Keratinocyte (primary cell): Measurements from ENCODE around the gene CNTNAP2. TPM values are rescaled to one million over a fixed set of nuclear protein-coding genes. Genes with fewer than 3 reads are reported as not detected.

Experiments
- DNase-seq: peaks from one replicate; pipeline ENCODE4 v3.0.0-alpha.2; 2011; ENCODE audit warnings: low read depth, missing footprints, low spot score
- FAIRE-seq: peaks from 2 replicates; lab custom pipeline; 2011; peaks lifted over from hg19 to GRCh38; lab: Jason Lieb, UNC
- H2AFZ ChIP-seq: 2 replicates; pipeline ENCODE4 v1.6.0; 2012; ENCODE audit warnings: low read length, control low read depth, inconsistent platforms; ENCODE audit not compliant: control insufficient read depth
- H3K27ac ChIP-seq: 2 replicates; pipeline ENCODE4 v1.5.1; 2011; ENCODE audit warnings: low read length; ENCODE audit not compliant: control insufficient read depth, insufficient read depth
- H3K27me3 ChIP-seq: 3 replicates; pipeline ENCODE4 v1.6.0; 2011; ENCODE audit warnings: low read length; ENCODE audit not compliant: control insufficient read depth, insufficient read depth; ENCODE audit errors: extremely low read depth
- H3K36me3 ChIP-seq, 2 experiments: 2 replicates in 1 of 2; 3 replicates in 1 of 2; pipeline ENCODE4 v1.5.1; 2011; ENCODE audit warnings: low read length in 2 of 2, mild to moderate bottlenecking in 1 of 2; ENCODE audit not compliant: control insufficient read depth in 2 of 2, insufficient read depth in 2 of 2; ENCODE audit errors: extremely low read depth in 1 of 2
- H3K4me1 ChIP-seq: 3 replicates; pipeline ENCODE4 v1.5.1; 2011; ENCODE audit warnings: low read length; ENCODE audit not compliant: control insufficient read depth, insufficient read depth; ENCODE audit errors: extremely low read depth
- H3K4me2 ChIP-seq: 3 replicates; pipeline ENCODE4 v1.6.0; 2011; ENCODE audit warnings: low read depth, low read length; ENCODE audit not compliant: control insufficient read depth, insufficient read depth; ENCODE audit errors: extremely low read depth
- H3K4me3 ChIP-seq, 3 experiments: fragments of 200-600 bp in 1 of 3; sonication (generic) in 1 of 3; 2 replicates in 2 of 3; 3 replicates in 1 of 3; pipeline ENCODE4 v1.5.1; 2011 to 2016; ENCODE audit warnings: low read length in 3 of 3, mild to moderate bottlenecking in 3 of 3, control low read depth in 2 of 3, inconsistent platforms in 1 of 3, low read depth in 1 of 3, mixed read lengths in 1 of 3, mixed run types in 1 of 3, moderate library complexity in 1 of 3; ENCODE audit not compliant: control insufficient read depth in 2 of 3, insufficient read depth in 2 of 3; ENCODE audit errors: extremely low read depth in 1 of 3
- H3K79me2 ChIP-seq: 2 replicates; pipeline ENCODE4 v1.6.0; 2012; ENCODE audit warnings: low read length; ENCODE audit not compliant: control insufficient read depth, insufficient read depth
- H3K9ac ChIP-seq: 3 replicates; pipeline ENCODE4 v1.6.0; 2011; ENCODE audit warnings: low read length; ENCODE audit not compliant: control insufficient read depth, insufficient read depth; ENCODE audit errors: extremely low read depth
- H3K9me1 ChIP-seq: 3 replicates; pipeline ENCODE4 v1.6.0; 2011; ENCODE audit warnings: low read length; ENCODE audit not compliant: control insufficient read depth, insufficient read depth; ENCODE audit errors: extremely low read depth
- H3K9me3 ChIP-seq: 2 replicates; pipeline ENCODE4 v1.5.1; 2012; ENCODE audit warnings: low read depth, low read length; ENCODE audit not compliant: control insufficient read depth
- H4K20me1 ChIP-seq: 3 replicates; pipeline ENCODE4 v1.6.0; 2011; ENCODE audit warnings: low read length; ENCODE audit not compliant: control insufficient read depth, insufficient read depth; ENCODE audit errors: extremely low read depth
- EZH2 ChIP-seq: IDR thresholded peaks from one replicate; pipeline ENCODE4 v1.6.1; 2012; ENCODE audit warnings: inconsistent platforms, mild to moderate bottlenecking, low read length, moderate library complexity
- dilution Hi-C: fragments of 300-500 bp; cut with MboI; formaldehyde crosslinking; loops from one replicate; pipeline ENCODE4 v1.7.0; 2020; ENCODE audit warnings: low sequenced_read_pairs; ENCODE audit not compliant: extremely low pct_ligation_motif_present
- polyA plus RNA-seq, 5 experiments: library from polyadenylated mRNA; depleted of rRNA in 3 of 5; stranded (reverse) in 3 of 5; stranded (forward) in 1 of 5; unstranded in 1 of 5; fragments of >200 nt; gene quantifications; 1 replicate in 1 of 5; 2 replicates in 3 of 5; 3 replicates in 1 of 5; pipeline versions ENCODE4 v1.2.1 to v1.2.3, GENCODE V29; 2011 to 2012; ENCODE audit warnings: missing spikeins in 2 of 5, low read depth in 1 of 5, low replicate concordance in 1 of 5
- TF ChIP-seq, protein P1 (sequence below), 3 experiments: IDR thresholded peaks in 1 of 3; conservative IDR thresholded peaks in 1 of 3; optimal IDR thresholded peaks in 1 of 3; 2 replicates in 2 of 3; 3 replicates in 1 of 3; pipeline versions ENCODE3 to v1.5.1; 2011; ENCODE audit warnings: low read length in 3 of 3, mild to moderate bottlenecking in 3 of 3, moderate library complexity in 2 of 3, control low read depth in 1 of 3, inconsistent platforms in 1 of 3; ENCODE audit not compliant: insufficient read depth in 2 of 3; ENCODE audit errors: extremely low read depth in 1 of 3

CNTNAP2 gene
- polyA plus RNA-seq, 1 donor (not counting 4 experiments of a cell fraction or from before 2014, with no cell fraction given), result 1.4 TPM

DNA sequence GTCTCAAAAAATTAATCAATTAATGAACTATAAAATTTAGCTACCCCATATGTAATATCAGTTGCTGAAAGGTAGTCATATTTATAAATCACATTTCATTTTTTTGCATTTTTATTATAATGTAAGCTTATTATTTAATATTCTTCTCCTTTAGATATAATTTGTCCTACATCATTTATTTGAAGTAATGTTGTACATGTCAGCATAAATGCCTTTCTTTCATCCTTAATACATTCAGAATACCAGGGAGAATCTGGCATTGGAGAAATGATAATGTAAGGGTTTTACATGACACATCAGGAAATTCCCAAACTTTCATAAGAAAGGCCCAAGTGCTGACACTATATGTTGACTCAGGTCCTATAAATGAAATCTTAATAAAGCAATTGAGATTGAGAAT, 742.1 kb downstream of the CNTNAP2 start:
- Histone ChIP-seq H4K20me1 (no peaks in the 10 kb centered on the region), H2AFZ (no peak overlapping the region), H3K4me3 (no peak overlapping the region), H3K4me1 (no peaks in the 10 kb centered on the region), H3K4me2 (no peak overlapping the region), H3K79me2 (no peaks in the 10 kb centered on the region), H3K9ac (no peak overlapping the region), H3K9me1 (no peaks in the 10 kb centered on the region), H3K27ac (no peak overlapping the region), H3K36me3 (no peaks in the 10 kb centered on the region), H3K27me3 (no peaks in the 10 kb centered on the region), H3K9me3 (peaks cover 2% of the 10 kb centered on the region)
- FAIRE-seq (no peak), DNase-seq (no peak)
- TF ChIP-seq EZH2, result no peak
- TF ChIP-seq, protein P1, sequence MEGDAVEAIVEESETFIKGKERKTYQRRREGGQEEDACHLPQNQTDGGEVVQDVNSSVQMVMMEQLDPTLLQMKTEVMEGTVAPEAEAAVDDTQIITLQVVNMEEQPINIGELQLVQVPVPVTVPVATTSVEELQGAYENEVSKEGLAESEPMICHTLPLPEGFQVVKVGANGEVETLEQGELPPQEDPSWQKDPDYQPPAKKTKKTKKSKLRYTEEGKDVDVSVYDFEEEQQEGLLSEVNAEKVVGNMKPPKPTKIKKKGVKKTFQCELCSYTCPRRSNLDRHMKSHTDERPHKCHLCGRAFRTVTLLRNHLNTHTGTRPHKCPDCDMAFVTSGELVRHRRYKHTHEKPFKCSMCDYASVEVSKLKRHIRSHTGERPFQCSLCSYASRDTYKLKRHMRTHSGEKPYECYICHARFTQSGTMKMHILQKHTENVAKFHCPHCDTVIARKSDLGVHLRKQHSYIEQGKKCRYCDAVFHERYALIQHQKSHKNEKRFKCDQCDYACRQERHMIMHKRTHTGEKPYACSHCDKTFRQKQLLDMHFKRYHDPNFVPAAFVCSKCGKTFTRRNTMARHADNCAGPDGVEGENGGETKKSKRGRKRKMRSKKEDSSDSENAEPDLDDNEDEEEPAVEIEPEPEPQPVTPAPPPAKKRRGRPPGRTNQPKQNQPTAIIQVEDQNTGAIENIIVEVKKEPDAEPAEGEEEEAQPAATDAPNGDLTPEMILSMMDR (optimal IDR thresholded peaks at IDR 0.05 in 1 of 3, IDR thresholded peaks at IDR 0.05 in 1 of 3, conservative IDR thresholded peaks at IDR 0.05 in 1 of 3; ENCODE audit: extremely low read depth in 1 of 3, insufficient read depth in 2 of 3, low read length in 3 of 3), result no peak
- dilution Hi-C loops, result no loop called here

DNA sequence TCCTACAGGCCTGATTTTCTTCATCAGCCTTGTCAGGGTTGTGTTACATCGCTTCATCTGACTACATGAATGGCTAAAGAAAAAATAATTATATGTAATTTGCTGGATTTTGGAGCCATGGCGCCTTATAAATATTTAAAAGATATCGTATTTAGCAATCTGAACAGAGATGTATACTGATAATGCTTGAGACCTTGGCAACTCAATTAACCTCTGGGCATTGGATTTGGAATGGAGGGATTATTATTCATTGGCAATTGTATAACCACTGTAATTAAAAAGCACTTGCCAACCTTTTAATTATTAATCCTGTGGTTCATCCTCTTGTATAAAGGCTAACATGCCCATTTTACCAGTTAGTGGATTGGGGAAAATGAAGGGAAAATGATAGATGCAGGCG, 745.1 kb downstream of the CNTNAP2 start:
- dilution Hi-C loops, result no loop called here
- Histone ChIP-seq H3K36me3 (no peaks in the 10 kb centered on the region), H3K9ac (no peak overlapping the region), H3K27me3 (no peaks in the 10 kb centered on the region), H3K79me2 (no peaks in the 10 kb centered on the region), H3K4me2 (no peak overlapping the region), H3K9me1 (no peaks in the 10 kb centered on the region), H3K4me1 (no peaks in the 10 kb centered on the region), H2AFZ (no peak overlapping the region), H3K27ac (no peak overlapping the region), H3K4me3 (no peak overlapping the region), H4K20me1 (no peaks in the 10 kb centered on the region), H3K9me3 (peaks cover 2% of the 10 kb centered on the region)
- no peak for TF ChIP-seq EZH2
- TF ChIP-seq, protein P1 (optimal IDR thresholded peaks at IDR 0.05 in 1 of 3, IDR thresholded peaks at IDR 0.05 in 1 of 3, conservative IDR thresholded peaks at IDR 0.05 in 1 of 3; ENCODE audit: extremely low read depth in 1 of 3, insufficient read depth in 2 of 3, low read length in 3 of 3), result no peak
- DNase-seq (no peak), FAIRE-seq (no peak)
